Measurements from ENCODE around the gene FOXN4. TPM values are rescaled to one million over a fixed set of nuclear protein-coding genes. Genes with fewer than 3 reads are reported as not detected.

Gene FOXN4
- total and polyA plus RNA-seq, 2 of the 13 experiments (the other 11 are each of a cell fraction or from before 2014, with no cell fraction given): 0.11 TPM; not detected in 1

DNA sequence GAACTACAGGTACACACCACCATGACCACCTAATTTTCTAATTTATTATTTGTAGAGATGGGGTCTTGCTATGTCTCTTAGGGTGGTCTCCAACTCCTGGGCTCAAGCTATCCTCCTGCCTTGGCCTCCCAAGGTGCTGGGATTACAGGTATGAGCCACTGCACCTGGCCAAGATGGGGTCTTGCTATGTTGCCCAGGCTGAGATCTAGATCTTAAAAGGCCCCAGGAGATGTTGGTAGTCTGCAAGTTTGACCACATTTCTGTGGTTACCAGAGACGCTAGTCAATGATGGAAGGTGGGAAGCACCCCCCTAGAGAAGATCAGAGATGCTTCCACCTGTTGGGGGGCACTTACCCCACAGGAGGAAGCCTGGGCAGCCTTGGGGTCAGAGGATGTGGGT lies 34.7 kb downstream of the FOXN4 start:
- Histone ChIP-seq H3K9ac (ENCODE audit: insufficient read depth, low read depth, low read length) (no peak overlapping the region), H3K4me2 (ENCODE audit: low read depth, low read length) (no peak overlapping the region), H3K79me2 (ENCODE audit: insufficient read depth, low read length) (no peaks in the 10 kb centered on the region), H3K4me1 (ENCODE audit: insufficient read depth, low read length) (peaks cover 32% of the 10 kb centered on the region), H4K20me1 (ENCODE audit: insufficient read depth, low read length) (no peaks in the 10 kb centered on the region), H3K4me3 (replicated peaks in 1 of 3; ENCODE audit: insufficient read depth in 1 of 3, low read depth in 2 of 3, low read length in 3 of 3) (no peak overlapping the region), H3K27ac (ENCODE audit: extremely low read length, insufficient read depth, low read length) (no peak overlapping the region), H3K9me3 (ENCODE audit: low read length) (no peaks in the 10 kb centered on the region), H3K36me3 (replicated peaks in 1 of 2; ENCODE audit: control insufficient read depth in 1 of 2, insufficient read depth in 2 of 2, low read length in 2 of 2) (no peaks in the 10 kb centered on the region), H2AFZ (ENCODE audit: low read length) (no peak overlapping the region), H3K27me3 (ENCODE audit: control insufficient read depth in 1 of 2, insufficient read depth in 2 of 2, low read length in 2 of 2) (no peaks in the 10 kb centered on the region)
- intact Hi-C loops (cut with micrococcal nuclease; ENCODE audit: unreplicated experiment): no loop called here
- FAIRE-seq (no peak), ATAC-seq (no peak), DNase-seq (ENCODE audit: low spot score) (no peak)
- in situ Hi-C loops (cut with HindIII; ENCODE audit: extremely low pct_ligation_motif_present, low pct_unique_long_range_greater_than_20kb): no loop called here
- ChIA-PET POLR2A (no interaction called here), CTCF (ENCODE audit: low intra/inter-chr PET ratio, low total read pairs) (no interaction called here)
- WGBS (ENCODE audit: low lambda C conversion rate): no CpG with 5 or more reads among the region's 1 CpG
- no TSS peak for BruUV-seq (replicated peaks)
- TF ChIP-seq ELF3 (CRISPR knock-in tag; IDR thresholded peaks at IDR 0.05) (no peak), ZNF670 (CRISPR knock-in tag; IDR thresholded peaks at IDR 0.05; ENCODE audit: borderline replicate concordance) (no peak), ZNF121 (CRISPR knock-in tag; IDR thresholded peaks at IDR 0.05) (peak; percentile 54; the same call in 1 of the 2 replicates)

DNA sequence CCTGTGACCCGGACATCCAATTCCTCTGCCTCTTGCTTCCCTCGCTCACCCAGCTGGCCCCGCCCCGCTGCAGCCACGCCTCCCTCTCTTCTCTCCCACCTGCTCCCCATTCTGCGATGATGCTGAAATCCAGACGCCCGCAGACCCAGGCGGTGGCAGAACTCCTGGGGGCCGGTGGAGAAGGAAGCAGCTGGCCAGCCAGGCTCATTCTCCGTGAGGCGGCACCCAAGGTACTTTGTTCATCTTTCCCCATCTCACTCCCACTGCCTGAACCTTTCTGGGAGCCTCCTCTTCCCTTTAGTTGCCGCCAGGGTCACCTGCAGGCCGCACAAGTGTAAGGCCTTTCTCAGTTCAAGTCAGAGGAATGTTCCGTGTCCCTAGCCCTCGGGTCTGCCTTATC lies 35.7 kb downstream of the FOXN4 start:
- no peak overlapping the region for H3K4me2 ChIP-seq (ENCODE audit: low read depth, low read length)
- no peaks in the 10 kb centered on the region for H3K9me3 ChIP-seq (ENCODE audit: low read length)
- in situ Hi-C loops (cut with HindIII; ENCODE audit: extremely low pct_ligation_motif_present, low pct_unique_long_range_greater_than_20kb): no loop called here
- no peak overlapping the region for H3K4me3 ChIP-seq (replicated peaks in 1 of 3; ENCODE audit: insufficient read depth in 1 of 3, low read depth in 2 of 3, low read length in 3 of 3)
- no TSS peak for BruUV-seq (replicated peaks)
- H3K9ac ChIP-seq (ENCODE audit: insufficient read depth, low read depth, low read length): no peak overlapping the region
- no peaks in the 10 kb centered on the region for H3K36me3 ChIP-seq (replicated peaks in 1 of 2; ENCODE audit: control insufficient read depth in 1 of 2, insufficient read depth in 2 of 2, low read length in 2 of 2)
- TF ChIP-seq ZNF496 (CRISPR knock-in tag; IDR thresholded peaks at IDR 0.05; ENCODE audit: insufficient replicate concordance) (no peak), KDM2A (CRISPR knock-in tag; IDR thresholded peaks at IDR 0.05; ENCODE audit: borderline replicate concordance, low read depth) (no peak), ATF1 (CRISPR knock-in tag; IDR thresholded peaks at IDR 0.05) (no peak), SMARCC2 (IDR thresholded peaks at IDR 0.05) (no peak), ETV6 (CRISPR knock-in tag; conservative IDR thresholded peaks at IDR 0.05) (no peak), MAZ (IDR thresholded peaks at IDR 0.05; ENCODE audit: borderline replicate concordance, low read depth, low read length) (no peak), MAZ (CRISPR knock-in tag; IDR thresholded peaks at IDR 0.05; ENCODE audit: low read depth) (no peak), AGO1 (IDR thresholded peaks at IDR 0.05; ENCODE audit: low read depth, low read length, poor library complexity, severe bottlenecking) (no peak)
- TF ChIP-seq, protein P1, sequence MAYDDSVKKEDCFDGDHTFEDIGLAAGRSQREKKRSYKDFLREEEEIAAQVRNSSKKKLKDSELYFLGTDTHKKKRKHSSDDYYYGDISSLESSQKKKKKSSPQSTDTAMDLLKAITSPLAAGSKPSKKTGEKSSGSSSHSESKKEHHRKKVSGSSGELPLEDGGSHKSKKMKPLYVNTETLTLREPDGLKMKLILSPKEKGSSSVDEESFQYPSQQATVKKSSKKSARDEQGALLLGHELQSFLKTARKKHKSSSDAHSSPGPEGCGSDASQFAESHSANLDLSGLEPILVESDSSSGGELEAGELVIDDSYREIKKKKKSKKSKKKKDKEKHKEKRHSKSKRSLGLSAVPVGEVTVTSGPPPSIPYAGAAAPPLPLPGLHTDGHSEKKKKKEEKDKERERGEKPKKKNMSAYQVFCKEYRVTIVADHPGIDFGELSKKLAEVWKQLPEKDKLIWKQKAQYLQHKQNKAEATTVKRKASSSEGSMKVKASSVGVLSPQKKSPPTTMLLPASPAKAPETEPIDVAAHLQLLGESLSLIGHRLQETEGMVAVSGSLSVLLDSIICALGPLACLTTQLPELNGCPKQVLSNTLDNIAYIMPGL (CRISPR knock-in tag; IDR thresholded peaks at IDR 0.05; ENCODE audit: borderline replicate concordance in 1 of 2, low read depth in 1 of 2): no peak
- no peak overlapping the region for H3K27ac ChIP-seq (ENCODE audit: extremely low read length, insufficient read depth, low read length)
- H3K4me1 ChIP-seq (ENCODE audit: insufficient read depth, low read length): peaks cover 21% of the 10 kb centered on the region
- H4K20me1 ChIP-seq (ENCODE audit: insufficient read depth, low read length): no peaks in the 10 kb centered on the region
- intact Hi-C loops (cut with micrococcal nuclease; ENCODE audit: unreplicated experiment): no loop called here
- POLR2A ChIA-PET: no interaction called here
- ATAC-seq: no peak
- CTCF ChIA-PET (ENCODE audit: low intra/inter-chr PET ratio, low total read pairs): no interaction called here
- H2AFZ ChIP-seq (ENCODE audit: low read length): no peak overlapping the region
- 50% methylated on average over 16 of the region's 16 CpGs for WGBS (ENCODE audit: low lambda C conversion rate)
- DNase-seq (ENCODE audit: low spot score): no peak
- H3K79me2 ChIP-seq (ENCODE audit: insufficient read depth, low read length): no peaks in the 10 kb centered on the region
- H3K27me3 ChIP-seq (ENCODE audit: control insufficient read depth in 1 of 2, insufficient read depth in 2 of 2, low read length in 2 of 2): no peaks in the 10 kb centered on the region
- FAIRE-seq: no peak
